Measurements from ENCODE around the gene OR6B2.
A peak's percentile ranks its signal among the peaks of the same experiment; 100 is the strongest.

Gene OR6B2

GRCh38 chr2:239997686-239998409, 32.4 kb downstream of the OR6B2 start:
- DNase-seq (ENCODE audit: insufficient read length): no peak
- no peak for TF ChIP-seq POLR2A (IDR thresholded peaks at IDR 0.05; ENCODE audit: low read depth, low read length)
- no peak for TF ChIP-seq TAF1 (IDR thresholded peaks at IDR 0.05; ENCODE audit: borderline replicate concordance, low read depth, low read length)
- no peak for TF ChIP-seq POLR2AphosphoS5 (IDR thresholded peaks at IDR 0.05; ENCODE audit: low read depth, low read length)

GRCh38 chr2:239994086-239994485, 36.1 kb downstream of the OR6B2 start:
- DNase-seq (ENCODE audit: insufficient read length) (no peak), FAIRE-seq (no peak)
- TF ChIP-seq TAF1 (IDR thresholded peaks at IDR 0.05; ENCODE audit: borderline replicate concordance, low read depth, low read length) (no peak), POLR2A (IDR thresholded peaks at IDR 0.05; ENCODE audit: low read depth, low read length) (no peak), POLR2AphosphoS5 (IDR thresholded peaks at IDR 0.05; ENCODE audit: low read depth, low read length) (no peak)

More at GRCh38 chr2:239997686-239998409, 32.4 kb downstream of the OR6B2 start:
- no peak for FAIRE-seq

DNA sequence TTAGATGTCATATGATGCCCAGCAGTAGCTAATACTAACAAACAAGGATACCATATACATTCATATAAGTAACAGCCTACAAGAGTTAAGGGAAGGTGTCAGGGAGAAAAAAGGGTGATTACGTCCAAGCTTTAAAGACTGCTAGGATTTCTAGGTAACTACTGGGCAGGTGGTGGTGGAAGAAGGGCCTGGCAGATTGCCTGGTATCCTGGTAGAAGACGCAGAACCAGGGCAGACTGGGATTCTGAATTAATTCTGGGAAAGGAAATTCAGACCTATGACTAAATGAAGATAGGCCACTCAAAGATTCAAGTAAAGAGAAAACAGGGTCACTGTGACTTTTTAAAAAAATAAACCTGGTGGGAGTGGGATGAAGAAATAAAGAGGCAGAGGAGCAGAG, 36.9 kb downstream of the OR6B2 start:
- no peak for FAIRE-seq

DNA sequence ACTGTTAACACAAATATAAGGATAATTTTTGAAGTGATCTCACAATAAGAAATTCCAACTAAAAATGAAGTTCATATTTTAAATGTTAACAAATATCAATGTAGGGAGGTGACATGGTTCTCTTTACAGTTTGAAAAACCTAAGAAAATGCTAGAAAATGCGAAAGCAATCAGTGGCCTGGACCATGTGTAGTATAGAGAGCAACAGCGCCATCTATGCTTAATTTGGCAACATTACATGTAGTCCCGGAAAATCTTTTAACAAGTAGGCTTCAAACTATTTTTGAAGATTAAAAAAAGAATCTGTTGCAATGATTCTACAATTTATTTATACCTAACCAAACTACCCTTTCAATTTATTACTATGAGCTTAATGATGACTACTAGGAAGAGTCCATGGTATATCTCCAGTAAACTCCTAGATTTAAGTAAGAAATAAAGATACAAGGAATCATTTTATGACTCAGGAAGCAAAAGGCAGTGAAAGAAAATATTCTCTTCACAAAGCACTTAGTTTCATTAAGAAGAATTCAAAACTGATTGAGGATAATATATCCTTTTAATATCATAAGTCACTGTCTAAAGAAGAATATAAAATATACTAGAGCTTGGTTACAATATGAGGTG, 38.4 kb downstream of the OR6B2 start:
- DNase-seq (ENCODE audit: insufficient read length) (no peak), FAIRE-seq (peak; percentile 50)
- no peak for TF ChIP-seq POLR2A (IDR thresholded peaks at IDR 0.05; ENCODE audit: low read depth, low read length)
- no peak for TF ChIP-seq TAF1 (IDR thresholded peaks at IDR 0.05; ENCODE audit: borderline replicate concordance, low read depth, low read length)
- no peak for TF ChIP-seq POLR2AphosphoS5 (IDR thresholded peaks at IDR 0.05; ENCODE audit: low read depth, low read length)

More for the DNA sequence above, 36.9 kb downstream of the OR6B2 start:
- TF ChIP-seq POLR2A (IDR thresholded peaks at IDR 0.05; ENCODE audit: low read depth, low read length): no peak
- no peak for TF ChIP-seq POLR2AphosphoS5 (IDR thresholded peaks at IDR 0.05; ENCODE audit: low read depth, low read length)
- TF ChIP-seq TAF1 (IDR thresholded peaks at IDR 0.05; ENCODE audit: borderline replicate concordance, low read depth, low read length): no peak
- no peak for DNase-seq (ENCODE audit: insufficient read length)

DNA sequence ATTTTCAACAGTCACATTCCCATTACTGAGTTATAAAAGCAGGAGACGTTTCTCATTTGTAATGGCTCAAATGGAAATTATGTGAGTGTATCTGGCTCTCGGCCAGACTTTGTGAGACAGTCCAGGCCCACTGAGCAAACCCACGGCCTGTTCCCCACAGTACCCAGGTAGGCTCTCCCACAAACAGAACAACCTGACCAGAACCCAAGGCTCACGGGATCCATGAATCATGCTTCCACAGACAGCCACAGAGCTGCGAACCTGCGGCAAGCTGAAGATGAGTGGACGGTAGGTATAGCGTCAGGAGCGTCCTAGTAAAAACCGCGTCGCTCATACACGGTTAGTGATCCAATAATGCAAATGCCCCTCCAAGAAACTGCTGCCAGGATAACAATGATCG, 39.3 kb downstream of the OR6B2 start:
- DNase-seq (ENCODE audit: insufficient read length): no peak
- FAIRE-seq: no peak
- TF ChIP-seq POLR2A (IDR thresholded peaks at IDR 0.05; ENCODE audit: low read depth, low read length): no peak
- TF ChIP-seq TAF1 (IDR thresholded peaks at IDR 0.05; ENCODE audit: borderline replicate concordance, low read depth, low read length): no peak
- no peak for TF ChIP-seq POLR2AphosphoS5 (IDR thresholded peaks at IDR 0.05; ENCODE audit: low read depth, low read length)

GRCh38 chr2:239985356-239985755, 44.9 kb downstream of the OR6B2 start:
- FAIRE-seq: no peak
- DNase-seq (ENCODE audit: insufficient read length): no peak
- no peak for TF ChIP-seq POLR2AphosphoS5 (IDR thresholded peaks at IDR 0.05; ENCODE audit: low read depth, low read length)
- TF ChIP-seq POLR2A (IDR thresholded peaks at IDR 0.05; ENCODE audit: low read depth, low read length): no peak
- no peak for TF ChIP-seq TAF1 (IDR thresholded peaks at IDR 0.05; ENCODE audit: borderline replicate concordance, low read depth, low read length)

DNA sequence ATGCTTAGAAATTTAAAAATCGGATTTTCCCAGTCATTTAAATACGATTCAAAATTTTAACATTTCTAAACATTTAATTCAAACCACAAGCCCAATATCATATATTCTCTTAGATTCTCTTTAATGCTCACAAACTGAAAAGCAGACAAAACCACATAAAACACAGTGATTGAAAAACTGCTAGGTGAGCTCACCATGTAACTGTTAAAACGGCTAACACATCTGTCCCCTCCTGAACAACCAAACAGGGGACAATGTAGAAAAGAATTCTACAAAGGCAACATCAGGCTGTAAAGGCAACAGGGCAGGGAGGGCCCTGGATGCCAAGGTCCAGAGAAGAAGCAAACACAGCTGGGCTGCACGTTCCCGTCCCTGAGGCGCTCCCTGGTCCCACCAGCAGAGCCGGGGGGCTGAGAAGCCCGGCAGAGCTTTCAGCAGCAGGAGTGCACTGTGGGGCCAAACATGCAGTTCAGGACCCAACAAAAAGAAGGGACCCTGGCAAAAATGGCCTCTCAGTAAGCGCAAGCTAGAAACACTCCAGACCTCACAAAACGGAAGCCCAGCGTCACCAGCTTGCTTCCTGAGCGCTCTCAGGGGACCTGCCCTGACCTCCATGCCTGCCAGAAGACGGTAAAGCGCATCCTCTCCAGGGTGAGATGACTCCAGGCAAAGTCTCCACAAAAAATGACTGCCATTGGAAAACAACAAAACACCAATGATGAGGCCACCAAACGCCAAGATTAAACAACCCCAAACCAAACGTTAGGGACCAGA, 45.6 kb downstream of the OR6B2 start:
- FAIRE-seq (no peak), DNase-seq (ENCODE audit: insufficient read length) (no peak)

DNA sequence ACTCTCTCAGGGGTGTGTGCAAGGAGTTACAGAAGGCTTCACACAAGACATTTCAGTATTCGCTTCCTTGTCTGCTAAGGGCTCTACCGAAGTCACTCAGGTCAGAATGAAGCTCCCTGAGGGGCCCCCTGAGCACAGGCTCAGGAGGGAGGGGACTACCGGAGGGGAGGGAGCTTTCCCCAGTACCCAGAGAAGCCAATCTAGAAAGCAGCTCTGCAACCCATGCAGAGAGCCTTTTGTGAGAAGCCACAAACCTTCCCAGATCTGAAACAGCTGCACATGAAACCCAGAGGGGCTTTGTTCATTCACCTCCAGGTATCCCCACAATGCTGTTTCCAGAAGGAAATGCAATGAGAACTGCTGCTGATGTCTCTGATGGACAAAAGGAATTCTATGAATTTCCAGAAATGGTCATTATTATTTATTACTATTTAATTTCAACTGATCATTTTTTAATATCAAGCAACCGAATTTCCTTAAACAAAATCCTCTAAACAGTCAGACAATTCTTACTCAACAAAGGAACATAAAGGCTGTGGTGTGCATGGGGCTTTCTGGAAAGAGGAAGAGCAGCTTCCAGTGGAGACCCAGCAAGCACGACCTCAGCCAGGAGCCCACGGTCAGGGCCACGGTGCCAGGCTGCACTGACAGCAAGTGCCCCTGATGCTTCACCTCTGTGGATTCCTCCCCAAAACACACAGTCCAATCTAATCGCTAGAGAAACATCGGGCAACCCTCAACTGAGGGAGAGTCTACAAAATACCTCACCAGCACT, 47.0 kb downstream of the OR6B2 start:
- FAIRE-seq (no peak), DNase-seq (ENCODE audit: insufficient read length) (no peak)
- TF ChIP-seq POLR2A (IDR thresholded peaks at IDR 0.05; ENCODE audit: low read depth, low read length) (no peak), TAF1 (IDR thresholded peaks at IDR 0.05; ENCODE audit: borderline replicate concordance, low read depth, low read length) (no peak), POLR2AphosphoS5 (IDR thresholded peaks at IDR 0.05; ENCODE audit: low read depth, low read length) (no peak)

More for the DNA sequence above, 45.6 kb downstream of the OR6B2 start:
- TF ChIP-seq TAF1 (IDR thresholded peaks at IDR 0.05; ENCODE audit: borderline replicate concordance, low read depth, low read length) (no peak), POLR2A (IDR thresholded peaks at IDR 0.05; ENCODE audit: low read depth, low read length) (no peak), POLR2AphosphoS5 (IDR thresholded peaks at IDR 0.05; ENCODE audit: low read depth, low read length) (no peak)

All from GM12892 (cell line).